ENCODE results near the gene AMBRA1.

The AMBRA1 gene

DNA sequence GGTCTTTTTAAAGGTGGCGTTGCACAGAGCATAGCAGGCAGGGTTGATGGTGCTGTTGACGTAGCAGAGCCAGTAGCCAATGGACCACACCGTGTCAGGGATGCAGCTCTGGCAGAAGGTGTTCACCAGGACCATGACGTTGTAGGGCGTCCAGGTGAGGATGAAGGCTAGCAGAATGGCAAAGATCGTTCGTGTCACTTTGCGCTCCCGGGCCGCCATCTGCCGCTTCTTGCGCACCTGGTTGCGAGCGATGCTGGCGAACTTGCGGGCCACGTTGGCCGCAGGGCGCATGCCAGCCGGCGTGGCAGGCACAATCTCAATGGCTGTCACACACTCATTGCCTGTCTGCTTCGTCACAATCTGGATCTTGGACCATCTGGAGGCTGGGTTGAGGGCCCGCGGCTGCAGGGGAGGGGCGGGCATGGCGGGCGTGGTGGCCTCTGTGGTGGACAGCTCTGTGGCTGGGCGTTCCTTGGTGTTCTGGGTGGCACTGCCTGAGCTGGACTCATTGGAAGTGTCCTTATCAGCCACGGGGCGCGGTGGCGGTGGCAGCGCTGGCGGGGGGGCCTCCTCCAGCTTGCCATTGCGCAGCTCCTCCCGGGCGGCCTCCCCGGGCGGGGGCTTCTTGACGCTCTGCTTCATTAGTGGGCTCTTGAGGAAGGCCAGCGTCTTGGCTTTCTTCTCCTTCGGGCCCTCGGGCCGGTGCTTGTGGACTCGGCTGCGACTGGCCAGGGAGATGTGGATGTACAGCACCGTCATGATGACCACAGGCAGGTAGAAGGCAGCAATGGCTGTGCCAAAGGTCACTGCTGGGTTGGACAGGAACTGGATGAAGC is 208.4 kb downstream of the AMBRA1 start:
- no peak overlapping the region for H3K4me2 ChIP-seq (ENCODE audit: low read depth, low read length, poor library complexity, severe bottlenecking)
- no peaks in the 10 kb centered on the region for H3K79me2 ChIP-seq (ENCODE audit: insufficient read depth, low read length)
- H2AFZ ChIP-seq (ENCODE audit: low read depth, low read length, severe bottlenecking), result no peak overlapping the region
- H3K27me3 ChIP-seq (ENCODE audit: low read length), result no peaks in the 10 kb centered on the region
- TF ChIP-seq, protein P1, sequence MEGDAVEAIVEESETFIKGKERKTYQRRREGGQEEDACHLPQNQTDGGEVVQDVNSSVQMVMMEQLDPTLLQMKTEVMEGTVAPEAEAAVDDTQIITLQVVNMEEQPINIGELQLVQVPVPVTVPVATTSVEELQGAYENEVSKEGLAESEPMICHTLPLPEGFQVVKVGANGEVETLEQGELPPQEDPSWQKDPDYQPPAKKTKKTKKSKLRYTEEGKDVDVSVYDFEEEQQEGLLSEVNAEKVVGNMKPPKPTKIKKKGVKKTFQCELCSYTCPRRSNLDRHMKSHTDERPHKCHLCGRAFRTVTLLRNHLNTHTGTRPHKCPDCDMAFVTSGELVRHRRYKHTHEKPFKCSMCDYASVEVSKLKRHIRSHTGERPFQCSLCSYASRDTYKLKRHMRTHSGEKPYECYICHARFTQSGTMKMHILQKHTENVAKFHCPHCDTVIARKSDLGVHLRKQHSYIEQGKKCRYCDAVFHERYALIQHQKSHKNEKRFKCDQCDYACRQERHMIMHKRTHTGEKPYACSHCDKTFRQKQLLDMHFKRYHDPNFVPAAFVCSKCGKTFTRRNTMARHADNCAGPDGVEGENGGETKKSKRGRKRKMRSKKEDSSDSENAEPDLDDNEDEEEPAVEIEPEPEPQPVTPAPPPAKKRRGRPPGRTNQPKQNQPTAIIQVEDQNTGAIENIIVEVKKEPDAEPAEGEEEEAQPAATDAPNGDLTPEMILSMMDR (IDR thresholded peaks at IDR 0.05; ENCODE audit: insufficient read depth, low read length, poor library complexity, severe bottlenecking), result no peak
- no peak for TF ChIP-seq EZH2phosphoT487 (conservative IDR thresholded peaks at IDR 0.05; ENCODE audit: low read length)
- H3K9me3 ChIP-seq (ENCODE audit: insufficient read depth, low read length), result no peaks in the 10 kb centered on the region
- H3K4me3 ChIP-seq (ENCODE audit: insufficient read depth, low read length, poor library complexity, severe bottlenecking), result no peak overlapping the region
- H3K9ac ChIP-seq (ENCODE audit: low read length), result no peak overlapping the region
- H3K36me3 ChIP-seq (ENCODE audit: low read length), result no peaks in the 10 kb centered on the region
- peaks cover 4% of the 10 kb centered on the region; the same call in 1 of the 2 replicates for H4K20me1 ChIP-seq (ENCODE audit: low read depth, low read length)
- no peak overlapping the region for H3K27ac ChIP-seq (ENCODE audit: low read depth, low read length)
- no peaks in the 10 kb centered on the region for H3K9me2 ChIP-seq (replicated peaks; ENCODE audit: insufficient read depth, low read length)
- no peaks in the 10 kb centered on the region for H3F3A ChIP-seq (ENCODE audit: insufficient read depth)

DNA sequence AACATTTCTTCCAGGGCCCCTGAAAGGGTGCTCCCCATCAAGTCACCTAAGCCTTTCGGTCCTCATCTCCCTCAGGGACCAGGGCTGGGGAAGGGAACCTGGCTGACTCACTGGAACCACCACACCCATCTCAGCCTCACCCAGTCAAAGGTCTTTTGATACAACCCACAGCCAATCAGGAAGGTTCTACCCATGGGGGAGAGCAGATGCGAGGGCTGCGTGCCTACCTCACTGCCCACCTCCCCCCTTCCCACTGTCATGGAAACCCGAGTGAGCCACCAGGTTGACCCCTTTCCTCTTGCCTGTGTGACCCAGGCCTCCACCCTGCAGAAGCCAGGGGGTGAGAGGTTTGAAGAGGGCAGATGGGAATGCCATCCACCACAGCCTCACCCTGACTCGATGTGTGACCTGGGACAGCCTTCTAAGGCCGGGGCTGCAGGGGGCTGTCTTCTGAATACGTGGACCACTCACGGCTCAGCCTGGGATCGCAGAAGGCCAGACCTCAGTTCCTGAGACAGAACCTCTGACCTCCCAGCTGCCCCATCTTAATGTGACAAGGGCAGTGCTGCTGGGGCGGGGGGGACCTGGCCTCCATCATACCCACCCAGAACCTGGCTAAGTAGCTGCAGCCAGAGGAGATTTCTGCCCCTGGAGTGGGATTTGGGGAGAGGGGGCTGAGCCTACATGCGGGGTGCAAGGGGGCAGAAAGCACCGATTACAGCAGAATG is 209.7 kb downstream of the AMBRA1 start:
- no peaks in the 10 kb centered on the region for H4K20me1 ChIP-seq (ENCODE audit: low read depth, low read length)
- no peaks in the 10 kb centered on the region for H3K9me2 ChIP-seq (replicated peaks; ENCODE audit: insufficient read depth, low read length)
- no peak for TF ChIP-seq EZH2phosphoT487 (conservative IDR thresholded peaks at IDR 0.05; ENCODE audit: low read length)
- TF ChIP-seq, protein P1 (IDR thresholded peaks at IDR 0.05; ENCODE audit: insufficient read depth, low read length, poor library complexity, severe bottlenecking), result no peak
- H3K27me3 ChIP-seq (ENCODE audit: low read length), result no peaks in the 10 kb centered on the region
- H3K9ac ChIP-seq (ENCODE audit: low read length), result no peak overlapping the region
- H3K27ac ChIP-seq (ENCODE audit: low read depth, low read length), result no peak overlapping the region
- H3K4me2 ChIP-seq (ENCODE audit: low read depth, low read length, poor library complexity, severe bottlenecking), result no peak overlapping the region
- H3K9me3 ChIP-seq (ENCODE audit: insufficient read depth, low read length), result no peaks in the 10 kb centered on the region
- no peak overlapping the region for H2AFZ ChIP-seq (ENCODE audit: low read depth, low read length, severe bottlenecking)
- H3K4me3 ChIP-seq (ENCODE audit: insufficient read depth, low read length, poor library complexity, severe bottlenecking), result no peak overlapping the region
- no peaks in the 10 kb centered on the region for H3K79me2 ChIP-seq (ENCODE audit: insufficient read depth, low read length)
- no peaks in the 10 kb centered on the region for H3K36me3 ChIP-seq (ENCODE audit: low read length)
- no peaks in the 10 kb centered on the region for H3F3A ChIP-seq (ENCODE audit: insufficient read depth)

DNA sequence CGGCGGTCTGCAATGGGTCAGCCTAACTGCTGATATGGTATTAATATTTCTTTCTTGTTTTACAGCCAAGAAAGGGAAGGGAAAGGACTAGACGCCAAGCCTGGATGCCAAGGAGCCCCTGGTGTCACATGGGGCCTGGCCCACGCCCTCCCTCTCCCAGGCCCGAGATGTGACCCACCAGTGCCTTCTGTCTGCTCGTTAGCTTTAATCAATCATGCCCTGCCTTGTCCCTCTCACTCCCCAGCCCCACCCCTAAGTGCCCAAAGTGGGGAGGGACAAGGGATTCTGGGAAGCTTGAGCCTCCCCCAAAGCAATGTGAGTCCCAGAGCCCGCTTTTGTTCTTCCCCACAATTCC is 210.4 kb downstream of the AMBRA1 start:
- no peaks in the 10 kb centered on the region for H3K27me3 ChIP-seq (ENCODE audit: low read length)
- no peak overlapping the region for H3K4me2 ChIP-seq (ENCODE audit: low read depth, low read length, poor library complexity, severe bottlenecking)
- H3F3A ChIP-seq (ENCODE audit: insufficient read depth), result no peaks in the 10 kb centered on the region
- no peaks in the 10 kb centered on the region for H3K9me2 ChIP-seq (replicated peaks; ENCODE audit: insufficient read depth, low read length)
- H3K36me3 ChIP-seq (ENCODE audit: low read length), result no peaks in the 10 kb centered on the region
- TF ChIP-seq EZH2phosphoT487 (conservative IDR thresholded peaks at IDR 0.05; ENCODE audit: low read length), result no peak
- TF ChIP-seq, protein P1 (IDR thresholded peaks at IDR 0.05; ENCODE audit: insufficient read depth, low read length, poor library complexity, severe bottlenecking), result no peak
- no peak overlapping the region for H2AFZ ChIP-seq (ENCODE audit: low read depth, low read length, severe bottlenecking)
- H3K9me3 ChIP-seq (ENCODE audit: insufficient read depth, low read length), result no peaks in the 10 kb centered on the region
- no peak overlapping the region for H3K4me3 ChIP-seq (ENCODE audit: insufficient read depth, low read length, poor library complexity, severe bottlenecking)
- H3K79me2 ChIP-seq (ENCODE audit: insufficient read depth, low read length), result no peaks in the 10 kb centered on the region
- no peaks in the 10 kb centered on the region for H4K20me1 ChIP-seq (ENCODE audit: low read depth, low read length)
- H3K27ac ChIP-seq (ENCODE audit: low read depth, low read length), result no peak overlapping the region
- no peak overlapping the region for H3K9ac ChIP-seq (ENCODE audit: low read length)
